Common myeloid progenitor, CD34-positive (primary cell): Measurements from ENCODE around the gene PPEF1.
"Not testable (repeated sequence)": the region's sequence is repeated elsewhere in the genome, so short reads cannot be mapped to it uniquely, and the experiment has no call there.

ENCODE experiments used
- CTCF ChIA-PET: fragments of 350-600 bp; sonication (Branson Sonifier 250); formaldehyde crosslinking; loops from one replicate; lab custom pipeline; 2021; ENCODE audit warnings: antibody characterized with exemption; lab: Charles Lee
- POLR2A ChIA-PET: fragments of 350-600 bp; sonication (Branson Sonifier 250); formaldehyde crosslinking; loops from one replicate; lab custom pipeline; 2021; ENCODE audit warnings: antibody characterized with exemption; lab: Charles Lee
- DNase-seq, 3 donors: peaks; one replicate each; pipeline versions ENCODE4 v3.0.0 to v3.0.0-alpha.2; 2013
- H3K27ac ChIP-seq, 2 experiments: 1 replicate in 1 of 2; 2 replicates in 1 of 2; pipeline ENCODE4 v1.7.0; 2013; ENCODE audit warnings: inconsistent platforms in 2 of 2, low read length in 2 of 2, mild to moderate bottlenecking in 2 of 2, low read depth in 1 of 2, moderate library complexity in 1 of 2; ENCODE audit not compliant: severe bottlenecking in 2 of 2, insufficient read depth in 1 of 2, poor library complexity in 1 of 2
- H3K27me3 ChIP-seq, 5 experiments: replicated peaks in 2 of 5; 1 replicate in 3 of 5; 2 replicates in 2 of 5; pipeline versions ENCODE4 v1.6.1 to v1.7.0; 2013; ENCODE audit warnings: low read length in 4 of 5, mild to moderate bottlenecking in 2 of 5, moderate library complexity in 2 of 5, inconsistent platforms in 1 of 5; ENCODE audit not compliant: insufficient read depth in 5 of 5, control insufficient read depth in 4 of 5
- H3K36me3 ChIP-seq, 4 experiments: 1 replicate in 2 of 4; 2 replicates in 2 of 4; pipeline versions ENCODE4 v1.6.1 to v1.7.0; 2013; ENCODE audit warnings: low read length in 3 of 4, control low read depth in 1 of 4, mild to moderate bottlenecking in 1 of 4; ENCODE audit not compliant: control insufficient read depth in 4 of 4, insufficient read depth in 4 of 4
- H3K4me1 ChIP-seq, 4 experiments: 1 replicate in 3 of 4; 2 replicates in 1 of 4; pipeline versions ENCODE4 v1.6.1 to v1.7.1; 2013; ENCODE audit warnings: low read length in 3 of 4, mild to moderate bottlenecking in 3 of 4, control low read depth in 1 of 4, inconsistent platforms in 1 of 4, moderate library complexity in 1 of 4; ENCODE audit not compliant: control insufficient read depth in 4 of 4, insufficient read depth in 4 of 4; ENCODE audit errors: control extremely low read depth in 1 of 4
- H3K4me3 ChIP-seq, 7 experiments: 1 replicate in 4 of 7; 2 replicates in 3 of 7; pipeline versions ENCODE4 v1.5.1 to v1.7.0; 2013; ENCODE audit warnings: mild to moderate bottlenecking in 7 of 7, low read length in 6 of 7, moderate library complexity in 6 of 7, inconsistent platforms in 2 of 7, low read depth in 2 of 7, control low read depth in 1 of 7; ENCODE audit not compliant: insufficient read depth in 4 of 7, control insufficient read depth in 1 of 7; ENCODE audit errors: extremely low read depth in 1 of 7
- H3K9me3 ChIP-seq, 5 experiments: 1 replicate in 4 of 5; 2 replicates in 1 of 5; pipeline versions ENCODE4 v1.6.1 to v1.7.1; 2013; ENCODE audit warnings: low read length in 4 of 5, mild to moderate bottlenecking in 2 of 5, inconsistent platforms in 1 of 5, low read depth in 1 of 5, moderate library complexity in 1 of 5; ENCODE audit not compliant: control insufficient read depth in 4 of 5, insufficient read depth in 2 of 5; ENCODE audit errors: control extremely low read depth in 1 of 5
- whole genome bisulfite sequencing: methylation state at CpG from one replicate; pipeline ENCODE4 v1.1.5; 2013; ENCODE audit not compliant: insufficient coverage; 5-methylcytosine and 5-hydroxymethylcytosine counted together

Gene PPEF1

DNA sequence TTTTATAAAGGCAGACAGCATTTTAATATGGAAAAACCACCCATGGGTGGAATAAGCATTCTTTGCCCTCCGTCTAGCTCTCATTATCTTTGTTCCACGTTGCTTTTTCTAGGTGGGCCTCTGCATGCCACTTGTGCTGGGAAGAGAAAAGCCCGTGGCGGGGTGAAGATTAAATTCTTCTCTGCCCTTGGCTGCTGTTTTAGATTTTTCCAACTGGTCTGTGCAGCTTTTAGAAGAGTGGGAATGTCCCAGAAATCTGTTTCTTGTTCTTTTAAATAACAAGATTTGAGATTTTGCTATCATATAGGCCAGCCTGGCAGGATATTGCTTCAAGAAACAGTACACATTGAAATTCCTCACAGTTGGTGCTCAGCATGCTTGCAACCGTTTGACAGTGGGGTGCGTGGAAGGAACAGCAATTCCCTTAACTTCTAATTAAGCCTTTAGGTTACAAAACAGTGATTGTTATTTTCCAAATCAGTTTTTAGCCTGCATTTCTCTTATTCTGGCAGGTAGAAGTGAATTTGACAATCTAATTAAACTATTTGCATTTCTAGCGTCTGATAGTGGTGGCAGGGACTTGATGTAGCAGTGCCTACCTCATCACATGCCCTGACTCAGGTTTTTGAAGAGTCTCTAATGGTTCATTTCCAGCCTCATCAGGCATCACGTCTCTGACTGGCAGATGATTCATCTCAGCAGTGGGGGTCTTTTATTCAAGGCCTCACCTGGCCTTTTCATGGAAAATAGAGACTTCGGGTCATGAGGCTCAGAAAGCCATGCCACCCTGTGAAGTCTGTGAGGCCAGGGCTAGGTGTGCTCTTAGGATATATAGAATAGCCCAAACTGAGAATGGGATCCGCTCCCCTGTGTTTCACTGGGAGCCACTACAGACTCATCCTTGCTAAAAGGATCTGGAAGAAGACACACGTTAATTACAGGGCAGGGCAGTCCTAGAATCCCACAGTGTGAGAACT, 50.8 kb downstream of the PPEF1 start:
- Histone ChIP-seq H3K27me3 (peaks cover 0 to 3% (median 0%) of the 10 kb centered on the region in 5 experiments), H3K9me3 (no peaks in the 10 kb centered on the region), H3K36me3 (no peaks in the 10 kb centered on the region), H3K27ac (no peak overlapping the region), H3K4me3 (no peak overlapping the region), H3K4me1 (no peaks in the 10 kb centered on the region)
- 77% methylated on average over 9 of the region's 11 CpGs for WGBS
- POLR2A ChIA-PET = no interaction called here
- CTCF ChIA-PET = no interaction called here
- DNase-seq = no peak

DNA sequence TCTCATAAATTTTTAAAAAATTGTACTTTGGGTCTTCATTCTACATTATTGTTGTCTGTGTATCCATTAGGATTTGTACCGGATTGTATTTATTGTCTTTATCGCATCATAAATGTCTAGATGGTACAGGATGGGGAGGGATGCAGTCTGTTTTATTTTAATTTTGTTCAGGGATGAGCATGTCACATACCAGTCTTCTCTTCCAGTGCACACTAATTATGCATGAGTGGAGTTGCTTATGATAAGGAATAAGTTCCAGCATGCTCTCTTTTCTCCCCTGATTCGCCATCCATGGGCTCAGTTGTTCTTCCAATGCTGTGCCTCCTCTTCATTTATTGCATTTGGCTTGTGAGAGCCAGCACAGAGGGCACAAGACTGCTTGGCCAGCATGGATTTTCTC, 54.3 kb downstream of the PPEF1 start:
- DNase-seq = no peak
- H3K27me3 ChIP-seq = peaks cover 0 to 3% (median 0%) of the 10 kb centered on the region in 5 experiments
- no peaks in the 10 kb centered on the region for H3K36me3 ChIP-seq
- POLR2A ChIA-PET = no interaction called here
- no peaks in the 10 kb centered on the region for H3K9me3 ChIP-seq
- H3K4me1 ChIP-seq = no peaks in the 10 kb centered on the region
- CTCF ChIA-PET = no interaction called here
- no peak overlapping the region for H3K4me3 ChIP-seq
- WGBS = 94% methylated on average over 2 of the region's 3 CpGs
- no peak overlapping the region for H3K27ac ChIP-seq

DNA sequence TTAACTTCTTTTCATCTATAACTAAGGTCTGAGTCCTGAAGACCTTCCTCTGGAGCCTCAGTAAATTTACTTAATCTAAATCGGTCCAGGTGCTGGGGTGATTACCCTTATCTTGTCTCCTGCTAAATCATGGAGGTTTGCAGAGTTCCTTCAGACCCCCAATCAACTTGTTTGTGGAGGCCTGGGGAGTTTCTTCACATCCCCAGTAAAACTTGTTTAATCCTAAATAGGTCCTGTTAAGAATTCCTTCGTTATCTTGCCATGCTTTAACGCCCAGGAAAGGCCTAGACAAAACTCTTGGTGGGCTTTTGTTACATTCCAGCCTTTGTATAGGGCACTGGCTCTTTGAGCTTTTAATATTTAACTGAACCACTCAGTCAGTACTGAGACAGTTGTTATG, 55.7 kb downstream of the PPEF1 start:
- 70% methylated on average over 3 of the region's 3 CpGs for WGBS
- H3K27ac ChIP-seq = not testable (repeated sequence)

DNA sequence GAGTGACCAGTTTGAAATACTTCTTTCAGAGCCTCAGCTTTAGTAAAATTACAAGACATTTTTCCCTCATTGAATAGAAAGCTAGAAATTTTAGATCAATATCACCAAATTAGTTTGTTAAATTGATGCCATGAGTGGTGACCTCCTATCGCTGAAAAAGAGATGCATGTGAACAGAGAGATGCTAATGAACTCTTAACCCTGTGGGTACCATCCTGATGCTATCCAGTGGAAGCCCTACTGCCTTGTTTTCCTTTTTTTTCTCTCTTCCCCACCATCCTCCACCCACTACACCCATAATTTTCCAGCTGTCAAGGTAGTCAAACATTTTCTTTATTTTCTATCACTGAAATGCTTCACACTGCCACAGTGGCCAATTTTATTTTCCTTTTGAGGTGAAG, 61.9 kb downstream of the PPEF1 start:
- ChIA-PET CTCF (no interaction called here), POLR2A (no interaction called here)
- Histone ChIP-seq H3K9me3 (peaks cover 0 to 4% (median 0%) of the 10 kb centered on the region in 5 experiments), H3K27ac (no peak overlapping the region), H3K27me3 (no peaks in the 10 kb centered on the region), H3K36me3 (no peaks in the 10 kb centered on the region), H3K4me1 (no peaks in the 10 kb centered on the region), H3K4me3 (no peak overlapping the region)
- DNase-seq = no peak
- WGBS = 33% methylated on average over 1 of the region's 1 CpG

More for the DNA sequence above, 55.7 kb downstream of the PPEF1 start:
- H3K4me3 ChIP-seq, DNase-seq, H3K36me3 ChIP-seq, H3K27me3 ChIP-seq, CTCF ChIA-PET, H3K4me1 ChIP-seq, H3K9me3 ChIP-seq: not testable (repeated sequence)
- POLR2A ChIA-PET = interaction anchor here (0.6 kb wide), 1 partner anchor 86 kb away, joined by 3 read pairs; no protein-coding TSS in a partner anchor

DNA sequence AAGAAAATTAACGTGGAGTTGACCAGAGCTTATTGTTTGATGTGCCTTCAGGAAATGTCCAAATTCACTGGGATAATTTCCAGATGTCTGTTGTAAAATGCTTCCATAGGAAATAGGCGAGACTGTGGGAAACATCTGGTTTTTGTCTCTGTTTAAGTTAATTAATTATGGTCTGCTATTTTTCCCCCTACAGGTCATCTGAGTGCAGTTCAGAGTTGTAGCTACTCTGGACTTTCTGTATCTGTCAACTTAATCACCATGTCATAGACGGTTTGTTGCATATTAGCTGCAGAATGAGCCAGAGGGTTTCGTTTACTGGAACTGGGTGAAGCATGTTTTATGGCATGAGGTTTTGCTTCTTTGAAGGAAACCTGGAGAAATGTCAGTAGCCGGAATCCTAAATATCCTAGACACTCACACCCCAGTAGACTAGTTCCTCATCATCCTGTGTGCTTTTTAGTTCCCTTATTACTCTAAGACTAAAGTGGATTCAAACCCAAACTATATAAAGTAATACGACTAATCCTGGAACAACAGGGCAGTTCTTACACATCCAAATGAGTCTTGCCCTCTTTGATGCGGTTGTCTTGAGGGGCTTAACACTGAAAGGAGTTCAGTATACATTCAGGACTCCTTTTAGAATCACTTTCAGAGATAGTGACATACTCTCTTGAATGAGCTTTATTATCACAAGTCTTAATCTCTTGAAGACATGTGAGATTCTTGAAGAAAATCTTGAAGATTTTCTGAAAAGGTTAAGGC, 62.5 kb downstream of the PPEF1 start:
- Histone ChIP-seq H3K36me3 (no peaks in the 10 kb centered on the region), H3K9me3 (peaks cover 0 to 4% (median 0%) of the 10 kb centered on the region in 5 experiments), H3K4me3 (no peak overlapping the region), H3K4me1 (no peaks in the 10 kb centered on the region), H3K27me3 (no peaks in the 10 kb centered on the region), H3K27ac (no peak overlapping the region)
- ChIA-PET CTCF (no interaction called here), POLR2A (no interaction called here)
- 74% methylated on average over 5 of the region's 7 CpGs for WGBS
- DNase-seq = no peak

DNA sequence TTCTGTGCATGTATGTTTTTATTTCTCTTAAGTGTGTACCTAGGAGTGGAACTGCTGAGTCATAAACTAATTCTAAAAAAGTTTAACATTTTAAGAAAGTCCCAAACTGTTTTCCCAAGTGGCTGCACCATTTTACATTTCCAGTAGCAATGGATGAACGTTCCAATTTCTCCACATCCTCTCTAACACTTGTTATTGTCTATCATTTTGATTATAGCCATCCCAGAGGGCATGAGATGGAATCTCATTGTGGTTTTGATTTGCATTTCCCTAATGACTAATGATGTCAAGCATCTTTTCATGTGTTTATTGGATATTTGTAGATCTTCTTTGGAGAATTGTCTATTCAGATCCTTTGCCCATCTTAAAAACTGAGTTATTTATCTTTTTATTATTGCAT, 82.5 kb downstream of the PPEF1 start:
- ChIA-PET CTCF (no interaction called here), POLR2A (no interaction called here)
- Histone ChIP-seq H3K4me1 (no peaks in the 10 kb centered on the region), H3K27ac (no peak overlapping the region), H3K9me3 (no peaks in the 10 kb centered on the region), H3K36me3 (no peaks in the 10 kb centered on the region), H3K4me3 (no peak overlapping the region), H3K27me3 (no peaks in the 10 kb centered on the region)
- no CpG with 5 or more reads among the region's 1 CpG for WGBS
- DNase-seq = no peak

DNA sequence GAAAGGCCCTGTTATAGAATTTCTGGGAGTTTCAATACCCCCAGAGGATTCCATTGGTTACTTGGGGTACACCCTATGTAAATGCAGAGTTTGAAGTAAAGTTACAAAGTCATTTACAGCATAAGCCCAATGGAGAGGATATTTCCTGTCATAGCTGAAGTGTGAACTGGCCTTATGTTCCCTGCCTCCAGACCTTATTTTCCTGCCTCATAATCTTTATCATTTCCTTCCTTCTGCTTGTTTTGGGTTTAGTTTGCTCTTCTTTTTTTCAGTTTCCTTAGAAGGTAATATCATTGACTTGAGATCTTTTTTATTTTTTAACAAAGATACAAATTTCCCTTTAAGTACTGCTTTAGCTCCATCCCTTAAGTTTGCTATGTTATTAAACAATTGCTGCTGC, 85.4 kb downstream of the PPEF1 start:
- CTCF ChIA-PET = no interaction called here
- H3K4me3 ChIP-seq = no peak overlapping the region
- H3K36me3 ChIP-seq = no peaks in the 10 kb centered on the region
- H3K4me1 ChIP-seq = no peaks in the 10 kb centered on the region
- H3K27me3 ChIP-seq = peaks cover 0 to 3% (median 0%) of the 10 kb centered on the region in 5 experiments
- H3K9me3 ChIP-seq = no peaks in the 10 kb centered on the region
- no peak for DNase-seq
- POLR2A ChIA-PET = no interaction called here
- H3K27ac ChIP-seq = no peak overlapping the region
